Mesendoderm (in vitro differentiated cells): ENCODE measurements around the gene TRDN.
A peak's percentile ranks its signal among the peaks of the same experiment; 100 is the strongest.

Experiments used
- DNase-seq: peaks from one replicate; pipeline ENCODE4 v3.0.0; 2013
- H2AK5ac ChIP-seq: 2 replicates; pipeline ENCODE4 v1.6.1; 2013; ENCODE audit warnings: low read length, inconsistent platforms
- H2BK120ac ChIP-seq: 2 replicates; pipeline ENCODE4 v1.6.1; 2013; ENCODE audit warnings: low read depth, mild to moderate bottlenecking, low read length, moderate library complexity, mixed read lengths
- H2BK15ac ChIP-seq: replicated peaks from 2 replicates; pipeline ENCODE4 v1.6.1; 2013; ENCODE audit warnings: low read depth, mild to moderate bottlenecking, moderate library complexity
- H2BK5ac ChIP-seq: 2 replicates; pipeline ENCODE4 v1.6.1; 2013; ENCODE audit warnings: low read length, inconsistent platforms
- H3K18ac ChIP-seq: 2 replicates; pipeline ENCODE4 v1.6.1; 2013; ENCODE audit warnings: mild to moderate bottlenecking, low read length, mixed read lengths
- H3K23ac ChIP-seq: one replicate; pipeline ENCODE4 v1.6.1; 2013; ENCODE audit warnings: low read length
- H3K27ac ChIP-seq: 2 replicates; pipeline ENCODE4 v1.5.1; 2013; ENCODE audit warnings: low read depth, mild to moderate bottlenecking, inconsistent platforms, low read length, moderate library complexity
- H3K27me3 ChIP-seq: 2 replicates; pipeline ENCODE4 v1.6.1; 2013; ENCODE audit warnings: low read length, control low read depth, mild to moderate bottlenecking, inconsistent platforms; ENCODE audit not compliant: insufficient read depth, poor library complexity
- H3K36me3 ChIP-seq: 2 replicates; pipeline ENCODE4 v1.6.1; 2013; ENCODE audit warnings: low read length, inconsistent platforms; ENCODE audit not compliant: control insufficient read depth, insufficient read depth
- H3K4ac ChIP-seq: one replicate; pipeline ENCODE4 v1.6.1; 2013; ENCODE audit warnings: low read depth, mild to moderate bottlenecking, low read length, moderate library complexity
- H3K4me1 ChIP-seq: 2 replicates; pipeline ENCODE4 v1.6.1; 2013; ENCODE audit warnings: low read depth, low read length, inconsistent platforms; ENCODE audit not compliant: control insufficient read depth
- H3K4me2 ChIP-seq: 2 replicates; pipeline ENCODE4 v1.6.1; 2013; ENCODE audit warnings: low read length
- H3K4me3 ChIP-seq: 2 replicates; pipeline ENCODE4 v1.5.1; 2013; ENCODE audit warnings: mild to moderate bottlenecking, low read length
- H3K56ac ChIP-seq: one replicate; pipeline ENCODE4 v1.6.1; 2013; ENCODE audit warnings: low read length
- H3K79me1 ChIP-seq: 2 replicates; pipeline ENCODE4 v1.6.1; 2013; ENCODE audit warnings: low read length, inconsistent platforms
- H3K79me2 ChIP-seq: 2 replicates; pipeline ENCODE4 v1.6.1; 2013; ENCODE audit warnings: mild to moderate bottlenecking, low read length; ENCODE audit not compliant: control insufficient read depth, insufficient read depth
- H3K9ac ChIP-seq: 2 replicates; pipeline ENCODE4 v1.6.1; 2013; ENCODE audit warnings: low read length, inconsistent platforms
- H4K5ac ChIP-seq: one replicate; pipeline ENCODE4 v1.6.1; 2013; ENCODE audit warnings: low read length
- H4K8ac ChIP-seq: one replicate; pipeline ENCODE4 v1.6.1; 2013; ENCODE audit warnings: low read depth, mild to moderate bottlenecking, control low read depth, low read length, moderate library complexity
- WGBS: extraction: QIAGEN DNeasy Blood & Tissue Kit; methylation state at CpG from one replicate; pipeline ENCODE4 v1.1.7; 2013; ENCODE audit warnings: low lambda C conversion rate, missing lambda C conversion rate; ENCODE audit not compliant: insufficient coverage; ENCODE audit errors: extremely low coverage; 5-methylcytosine and 5-hydroxymethylcytosine counted together

The TRDN gene

DNA sequence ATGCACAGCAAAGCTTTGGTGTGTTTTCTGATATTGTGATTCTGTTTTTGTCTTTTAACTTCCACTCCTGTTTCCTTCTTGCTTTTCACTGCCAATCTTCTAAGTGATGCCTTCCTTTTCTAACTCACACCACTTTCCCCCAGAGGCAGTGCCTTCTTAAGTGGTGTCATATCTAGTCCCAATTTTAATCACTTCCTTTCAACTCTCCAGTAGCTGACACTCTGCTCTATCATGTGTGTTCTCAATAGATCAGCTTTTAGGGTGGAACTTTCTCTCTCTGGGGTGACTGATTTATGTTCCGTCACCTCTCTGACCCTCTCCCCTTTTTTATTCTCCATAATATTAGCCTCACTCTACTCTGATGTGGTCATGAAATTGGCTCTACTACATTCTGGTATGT lies 460.0 kb downstream of the TRDN start:
- Histone ChIP-seq H3K56ac (no peak overlapping the region), H3K18ac (no peak overlapping the region), H2AK5ac (no peak overlapping the region), H3K4me1 (no peaks in the 10 kb centered on the region), H3K27ac (no peak overlapping the region), H2BK15ac (no peak overlapping the region), H3K36me3 (no peaks in the 10 kb centered on the region), H4K5ac (no peak overlapping the region), H2BK120ac (no peak overlapping the region), H3K79me2 (no peaks in the 10 kb centered on the region), H3K23ac (no peak overlapping the region), H3K4me2 (no peak overlapping the region), H3K79me1 (no peaks in the 10 kb centered on the region), H3K9ac (no peak overlapping the region), H3K27me3 (no peaks in the 10 kb centered on the region), H4K8ac (no peak overlapping the region), H3K4ac (no peak overlapping the region), H3K4me3 (no peak overlapping the region), H2BK5ac (no peak overlapping the region)
- no peak for DNase-seq
- no CpG with 5 or more reads among the region's 1 CpG for WGBS

DNA sequence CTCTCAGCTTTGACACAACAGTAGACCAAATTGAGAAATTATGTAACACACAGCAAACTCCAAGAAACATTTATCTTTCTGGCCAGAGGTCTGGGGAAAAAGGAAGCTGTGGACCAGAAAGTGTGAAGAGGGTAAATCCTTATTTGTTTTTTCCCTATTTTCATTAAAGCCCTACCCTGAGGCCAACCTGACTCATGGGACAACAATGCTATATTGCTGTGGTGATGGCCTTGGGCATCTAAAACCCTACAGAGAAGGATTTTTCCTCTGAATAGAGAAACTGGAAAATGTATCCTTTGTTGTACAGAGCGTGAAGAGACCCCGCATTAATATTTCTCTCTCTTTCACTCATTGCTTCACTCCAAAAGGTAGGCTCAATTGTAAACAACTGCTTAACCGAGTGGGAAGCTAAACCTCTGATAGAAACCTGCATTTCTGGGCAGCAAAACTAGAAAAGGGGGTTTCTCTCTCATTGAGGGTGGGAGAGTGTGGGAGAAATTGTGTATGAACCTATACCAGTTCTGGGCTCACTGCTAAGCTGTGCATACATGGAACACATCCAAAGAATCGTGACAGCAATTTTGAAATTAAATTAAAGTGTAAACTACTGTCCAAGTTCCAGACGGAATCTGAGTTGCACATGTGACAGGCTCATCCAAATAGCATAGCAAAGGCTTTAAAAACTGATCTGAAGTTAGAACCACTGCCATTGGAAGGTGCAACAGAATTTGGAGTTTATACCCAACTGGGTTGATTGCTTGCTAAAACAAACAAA lies 465.2 kb downstream of the TRDN start:
- no peak overlapping the region for H3K4me2 ChIP-seq
- H4K8ac ChIP-seq = no peak overlapping the region
- no peaks in the 10 kb centered on the region for H3K79me2 ChIP-seq
- H3K27ac ChIP-seq = no peak overlapping the region
- WGBS = no CpG with 5 or more reads among the region's 5 CpGs
- no peak overlapping the region for H3K23ac ChIP-seq
- no peak overlapping the region for H2BK5ac ChIP-seq
- H2BK120ac ChIP-seq = no peak overlapping the region
- H3K4ac ChIP-seq = no peak overlapping the region
- no peak overlapping the region for H2BK15ac ChIP-seq
- H3K4me3 ChIP-seq = no peak overlapping the region
- no peaks in the 10 kb centered on the region for H3K36me3 ChIP-seq
- no peak overlapping the region for H2AK5ac ChIP-seq
- H3K18ac ChIP-seq = no peak overlapping the region
- H4K5ac ChIP-seq = no peak overlapping the region
- H3K27me3 ChIP-seq = no peaks in the 10 kb centered on the region
- no peaks in the 10 kb centered on the region for H3K79me1 ChIP-seq
- no peak overlapping the region for H3K9ac ChIP-seq
- H3K4me1 ChIP-seq = no peaks in the 10 kb centered on the region
- DNase-seq = peak; percentile 56
- H3K56ac ChIP-seq = no peak overlapping the region

DNA sequence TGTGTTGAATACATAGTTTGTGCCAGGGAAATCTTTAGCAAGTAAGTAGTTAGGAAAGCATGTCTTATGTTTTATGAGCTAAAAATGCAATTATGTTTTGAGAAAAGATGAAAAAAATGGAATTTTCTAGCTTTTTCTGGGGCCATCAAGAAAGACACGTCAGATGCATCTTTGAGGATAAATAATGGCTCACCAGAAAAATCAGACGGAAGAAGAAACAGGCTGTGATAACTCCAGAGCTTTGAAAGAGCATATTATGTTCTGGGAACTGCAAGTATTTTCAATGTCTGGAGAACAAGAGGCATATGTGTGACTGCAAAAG lies 467.0 kb downstream of the TRDN start:
- H2BK15ac ChIP-seq = no peak overlapping the region
- H2AK5ac ChIP-seq = no peak overlapping the region
- no peak overlapping the region for H3K9ac ChIP-seq
- no peaks in the 10 kb centered on the region for H3K79me2 ChIP-seq
- no peaks in the 10 kb centered on the region for H3K36me3 ChIP-seq
- no peak overlapping the region for H3K4me3 ChIP-seq
- no peak overlapping the region for H3K4ac ChIP-seq
- H4K8ac ChIP-seq = no peak overlapping the region
- no peak for DNase-seq
- H3K23ac ChIP-seq = no peak overlapping the region
- H3K27me3 ChIP-seq = no peaks in the 10 kb centered on the region
- no peak overlapping the region for H3K27ac ChIP-seq
- no peak overlapping the region for H3K18ac ChIP-seq
- H2BK5ac ChIP-seq = no peak overlapping the region
- no peak overlapping the region for H3K4me2 ChIP-seq
- no peaks in the 10 kb centered on the region for H3K4me1 ChIP-seq
- no peak overlapping the region for H3K56ac ChIP-seq
- H3K79me1 ChIP-seq = no peaks in the 10 kb centered on the region
- H2BK120ac ChIP-seq = no peak overlapping the region
- no peak overlapping the region for H4K5ac ChIP-seq
- no CpG with 5 or more reads among the region's 2 CpGs for WGBS

DNA sequence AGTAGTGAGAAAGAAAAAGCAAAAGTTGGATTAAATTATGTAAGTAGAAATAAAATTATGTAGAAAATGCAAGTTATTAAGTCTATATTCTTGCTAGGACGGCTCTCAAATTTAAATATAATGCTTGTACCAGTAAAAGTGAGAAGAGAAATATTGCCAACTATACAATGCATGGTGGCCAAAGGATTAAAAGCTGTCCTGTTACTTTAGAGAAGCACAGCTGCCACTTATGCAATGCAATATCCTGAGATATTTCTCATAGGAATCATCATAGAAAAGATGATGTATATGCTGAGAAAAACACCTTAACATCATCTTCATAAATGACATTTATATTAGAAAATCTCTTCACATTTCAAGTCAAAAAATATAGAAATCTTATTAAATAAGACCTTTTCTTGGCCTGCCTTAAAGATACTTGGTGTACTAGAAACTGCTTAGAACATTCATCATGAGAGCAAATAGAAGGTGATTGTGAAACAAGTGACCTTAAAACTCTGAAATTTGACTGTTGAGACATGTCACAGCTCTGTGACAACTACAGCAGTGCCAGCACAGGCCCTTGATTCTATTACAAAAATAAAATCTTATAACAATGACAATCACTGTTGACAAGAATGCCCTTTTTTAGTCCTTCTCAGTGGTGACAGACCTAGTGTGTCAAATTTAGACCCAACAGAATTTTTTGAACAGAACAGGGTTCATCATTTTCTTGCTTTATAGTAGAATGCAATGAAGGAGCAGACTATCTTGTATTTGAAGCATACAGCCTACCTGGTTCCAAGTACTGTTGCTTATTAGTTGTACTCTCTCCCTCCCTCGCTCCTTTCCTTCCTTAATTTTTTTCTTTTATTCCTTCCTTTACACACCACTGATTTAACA lies 467.6 kb downstream of the TRDN start:
- Histone ChIP-seq H4K5ac (no peak overlapping the region), H3K9ac (no peak overlapping the region), H3K79me1 (no peaks in the 10 kb centered on the region), H3K23ac (no peak overlapping the region), H3K4me3 (no peak overlapping the region), H3K27ac (no peak overlapping the region), H3K4ac (no peak overlapping the region), H3K18ac (no peak overlapping the region), H3K36me3 (no peaks in the 10 kb centered on the region), H2BK5ac (no peak overlapping the region), H2BK15ac (no peak overlapping the region), H2AK5ac (no peak overlapping the region), H4K8ac (no peak overlapping the region), H2BK120ac (no peak overlapping the region), H3K4me1 (no peaks in the 10 kb centered on the region), H3K27me3 (no peaks in the 10 kb centered on the region), H3K79me2 (no peaks in the 10 kb centered on the region), H3K56ac (no peak overlapping the region), H3K4me2 (no peak overlapping the region)
- no peak for DNase-seq
- WGBS = 100% methylated on average over 2 of the region's 2 CpGs

DNA sequence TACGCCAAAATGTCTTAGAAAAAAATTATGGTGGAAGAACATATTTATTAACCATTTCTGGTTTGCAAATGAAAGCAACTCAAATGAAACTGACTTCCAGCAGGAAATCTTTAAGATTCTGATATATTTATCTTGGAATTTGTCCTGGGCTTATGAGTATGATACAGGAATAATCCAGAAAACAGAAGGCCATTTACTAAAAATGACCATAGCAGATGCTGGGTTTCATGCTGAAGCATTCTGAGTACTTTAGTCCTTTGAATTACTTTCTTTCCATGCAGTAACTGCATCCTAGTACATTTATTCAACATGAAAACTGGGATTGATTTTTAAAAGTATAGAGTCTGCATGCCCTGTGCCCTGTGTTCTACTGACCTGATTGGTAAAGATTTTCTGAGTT lies 468.3 kb downstream of the TRDN start:
- no peaks in the 10 kb centered on the region for H3K79me2 ChIP-seq
- H2BK15ac ChIP-seq = no peak overlapping the region
- H3K27ac ChIP-seq = no peak overlapping the region
- no peak overlapping the region for H4K8ac ChIP-seq
- no peak overlapping the region for H3K56ac ChIP-seq
- no peak overlapping the region for H4K5ac ChIP-seq
- no peaks in the 10 kb centered on the region for H3K4me1 ChIP-seq
- no peak overlapping the region for H2BK120ac ChIP-seq
- H3K4me2 ChIP-seq = no peak overlapping the region
- no peaks in the 10 kb centered on the region for H3K79me1 ChIP-seq
- H2BK5ac ChIP-seq = no peak overlapping the region
- no peaks in the 10 kb centered on the region for H3K27me3 ChIP-seq
- no peak overlapping the region for H3K23ac ChIP-seq
- H3K9ac ChIP-seq = no peak overlapping the region
- WGBS = no CpG with 5 or more reads among the region's 1 CpG
- no peak overlapping the region for H3K18ac ChIP-seq
- DNase-seq = no peak
- H2AK5ac ChIP-seq = no peak overlapping the region
- H3K36me3 ChIP-seq = no peaks in the 10 kb centered on the region
- H3K4me3 ChIP-seq = no peak overlapping the region
- no peak overlapping the region for H3K4ac ChIP-seq
